ENCODE results near the gene VAV3.

The VAV3 gene

GRCh38 chr1:107588321-107588720 lies 376.7 kb downstream of the VAV3 start:
- no peak for DNase-seq (ENCODE audit: low spot score)

- DNase-seq (ENCODE audit: low spot score), result no peak
Observed at GRCh38 chr1:107575226-107575625, 389.8 kb downstream of the VAV3 start.

- DNase-seq (ENCODE audit: low spot score), result no peak
Observed at GRCh38 chr1:107574044-107574443, 390.9 kb downstream of the VAV3 start.

- DNase-seq (ENCODE audit: low spot score), result no peak
Observed at GRCh38 chr1:107572674-107573211, 392.2 kb downstream of the VAV3 start.

GRCh38 chr1:107570768-107571167 lies 394.2 kb downstream of the VAV3 start:
- DNase-seq (ENCODE audit: low spot score), result no peak

GRCh38 chr1:107563441-107563840 lies 401.5 kb downstream of the VAV3 start:
- DNase-seq (ENCODE audit: low spot score), result no peak

GRCh38 chr1:107559881-107560280 lies 405.1 kb downstream of the VAV3 start:
- DNase-seq (ENCODE audit: low spot score), result no peak

- no peak for DNase-seq (ENCODE audit: low spot score)
Observed at GRCh38 chr1:107557095-107557494, 407.9 kb downstream of the VAV3 start.

GRCh38 chr1:107555578-107555977 lies 409.4 kb downstream of the VAV3 start:
- DNase-seq (ENCODE audit: low spot score), result no peak

GRCh38 chr1:107552781-107553180 lies 412.2 kb downstream of the VAV3 start:
- no peak for DNase-seq (ENCODE audit: low spot score)

- no peak for DNase-seq (ENCODE audit: low spot score)
Observed at GRCh38 chr1:107551456-107551855, 413.5 kb downstream of the VAV3 start.

- no peak for DNase-seq (ENCODE audit: low spot score)
Observed at GRCh38 chr1:107550358-107550757, 414.6 kb downstream of the VAV3 start.

GRCh38 chr1:107549152-107549810 lies 415.7 kb downstream of the VAV3 start:
- no peak for DNase-seq (ENCODE audit: low spot score)

- DNase-seq (ENCODE audit: low spot score), result no peak
Observed at GRCh38 chr1:107548276-107548675, 416.7 kb downstream of the VAV3 start.

GRCh38 chr1:107547363-107548155 lies 417.4 kb downstream of the VAV3 start:
- no peak for DNase-seq (ENCODE audit: low spot score)

- no peak for DNase-seq (ENCODE audit: low spot score)
Observed at GRCh38 chr1:107546576-107546975, 418.4 kb downstream of the VAV3 start.

GRCh38 chr1:107545879-107546278 lies 419.1 kb downstream of the VAV3 start:
- no peak for DNase-seq (ENCODE audit: low spot score)

GRCh38 chr1:107545056-107545577 lies 419.9 kb downstream of the VAV3 start:
- DNase-seq (ENCODE audit: low spot score), result no peak

- DNase-seq (ENCODE audit: low spot score), result no peak
Observed at GRCh38 chr1:107544285-107544684, 420.7 kb downstream of the VAV3 start.

GRCh38 chr1:107541412-107541811 lies 423.6 kb downstream of the VAV3 start:
- DNase-seq (ENCODE audit: low spot score), result no peak

GRCh38 chr1:107538502-107538901 lies 426.5 kb downstream of the VAV3 start:
- no peak for DNase-seq (ENCODE audit: low spot score)

GRCh38 chr1:107536266-107536665 lies 428.7 kb downstream of the VAV3 start:
- DNase-seq (ENCODE audit: low spot score), result no peak

GRCh38 chr1:107535091-107535490 lies 429.9 kb downstream of the VAV3 start:
- no peak for DNase-seq (ENCODE audit: low spot score)
